Loucy (cell line): ENCODE data around the gene CENPF.

ENCODE experiments used
- H2AFZ ChIP-seq: fragments of 200-600 bp; sonication (generic); 2 replicates; pipeline ENCODE4 v1.6.0; 2016; ENCODE audit warnings: antibody characterized with exemption, mild to moderate bottlenecking, low read length, moderate library complexity
- H3F3A ChIP-seq: fragments of 200-600 bp; 2 replicates; pipeline ENCODE4 v1.6.0; 2016; ENCODE audit warnings: antibody characterized with exemption, low read depth, mild to moderate bottlenecking
- H3K27me3 ChIP-seq: fragments of 200-600 bp; sonication (generic); 2 replicates; pipeline ENCODE4 v1.6.1; 2014; ENCODE audit warnings: low read length, mild to moderate bottlenecking; ENCODE audit not compliant: insufficient read depth, poor library complexity, severe bottlenecking
- H3K36me3 ChIP-seq: fragments of 200-600 bp; sonication (generic); 2 replicates; pipeline ENCODE4 v1.6.1; 2016; ENCODE audit warnings: low read length; ENCODE audit not compliant: insufficient read depth
- H3K4me1 ChIP-seq: fragments of 200-600 bp; sonication (generic); 2 replicates; pipeline ENCODE4 v1.5.1; 2014; ENCODE audit warnings: low read length, mild to moderate bottlenecking; ENCODE audit not compliant: insufficient read depth, poor library complexity, severe bottlenecking
- H3K4me2 ChIP-seq: fragments of 200-600 bp; sonication (generic); 2 replicates; pipeline ENCODE4 v1.6.0; 2014; ENCODE audit warnings: antibody characterized with exemption, low read length, low read depth, mild to moderate bottlenecking; ENCODE audit not compliant: poor library complexity, severe bottlenecking
- H3K4me3 ChIP-seq: fragments of 200-600 bp; sonication (generic); 2 replicates; pipeline ENCODE4 v1.5.1; 2014; ENCODE audit warnings: low read length, mild to moderate bottlenecking, mixed read lengths; ENCODE audit not compliant: poor library complexity, severe bottlenecking
- H3K79me2 ChIP-seq: fragments of 200-600 bp; sonication (generic); 2 replicates; pipeline ENCODE4 v1.6.1; 2014; ENCODE audit warnings: low read length; ENCODE audit not compliant: insufficient read depth
- H3K9ac ChIP-seq: fragments of 200-600 bp; sonication (generic); 2 replicates; pipeline ENCODE4 v1.6.0; 2014; ENCODE audit warnings: mild to moderate bottlenecking, low read depth, low read length, moderate library complexity; ENCODE audit not compliant: poor library complexity, severe bottlenecking
- H3K9me2 ChIP-seq: fragments of 200-600 bp; sonication (generic); replicated peaks from 2 replicates; pipeline ENCODE4 v1.6.1; 2016; ENCODE audit warnings: low read depth, low read length, mixed read lengths
- H3K9me3 ChIP-seq: fragments of 200-600 bp; sonication (generic); 2 replicates; pipeline ENCODE4 v1.6.1; 2014; ENCODE audit warnings: mild to moderate bottlenecking, antibody characterized with exemption, low read length, low read depth; ENCODE audit not compliant: insufficient read depth
- H4K20me1 ChIP-seq: fragments of 200-600 bp; sonication (generic); 2 replicates; pipeline ENCODE4 v1.6.0; 2014; ENCODE audit warnings: antibody characterized with exemption, low read length, mild to moderate bottlenecking; ENCODE audit not compliant: insufficient read depth, poor library complexity, severe bottlenecking
- CTCF ChIP-seq: fragments of 200-600 bp; sonication (generic); conservative IDR thresholded peaks from 2 replicates; pipeline ENCODE4 v1.5.1; 2014; ENCODE audit warnings: mild to moderate bottlenecking, antibody characterized with exemption, low read length
- EZH2phosphoT487 ChIP-seq: fragments of 200-600 bp; IDR thresholded peaks from 2 replicates; pipeline ENCODE4 v1.6.1; 2018; ENCODE audit warnings: antibody characterized with exemption, mild to moderate bottlenecking, moderate library complexity, borderline replicate concordance

Gene CENPF

GRCh38 chr1:214641214-214641895, 38.4 kb downstream of the CENPF start:
- H2AFZ ChIP-seq = no peak overlapping the region
- H3K9ac ChIP-seq = no peak overlapping the region
- no peaks in the 10 kb centered on the region for H3F3A ChIP-seq
- no peaks in the 10 kb centered on the region for H3K9me3 ChIP-seq
- peaks cover 14% of the 10 kb centered on the region for H3K79me2 ChIP-seq
- H3K36me3 ChIP-seq = peaks cover 100% of the 10 kb centered on the region
- TF ChIP-seq CTCF = no peak
- TF ChIP-seq EZH2phosphoT487 = no peak
- H4K20me1 ChIP-seq = peaks cover 4% of the 10 kb centered on the region
- H3K27me3 ChIP-seq = no peaks in the 10 kb centered on the region
- H3K9me2 ChIP-seq = no peaks in the 10 kb centered on the region
- no peaks in the 10 kb centered on the region for H3K4me1 ChIP-seq
- H3K4me3 ChIP-seq = no peak overlapping the region
- H3K4me2 ChIP-seq = no peak overlapping the region

GRCh38 chr1:214643030-214643429, 40.0 kb downstream of the CENPF start:
- Histone ChIP-seq H3K4me3 (no peak overlapping the region), H3F3A (no peaks in the 10 kb centered on the region), H3K79me2 (no peaks in the 10 kb centered on the region), H3K9me3 (no peaks in the 10 kb centered on the region), H3K27me3 (no peaks in the 10 kb centered on the region), H3K9ac (no peak overlapping the region), H2AFZ (no peak overlapping the region), H3K4me1 (no peaks in the 10 kb centered on the region), H3K36me3 (peaks cover 100% of the 10 kb centered on the region), H3K4me2 (no peak overlapping the region), H4K20me1 (no peaks in the 10 kb centered on the region), H3K9me2 (no peaks in the 10 kb centered on the region)
- TF ChIP-seq EZH2phosphoT487 = no peak
- TF ChIP-seq CTCF = no peak

GRCh38 chr1:214645712-214646111, 42.7 kb downstream of the CENPF start:
- H3K36me3 ChIP-seq = peaks cover 100% of the 10 kb centered on the region
- H3K27me3 ChIP-seq = no peaks in the 10 kb centered on the region
- no peak for TF ChIP-seq CTCF
- TF ChIP-seq EZH2phosphoT487 = no peak
- no peaks in the 10 kb centered on the region for H4K20me1 ChIP-seq
- no peaks in the 10 kb centered on the region for H3K79me2 ChIP-seq
- H3K9ac ChIP-seq = no peak overlapping the region
- H3K4me3 ChIP-seq = no peak overlapping the region
- no peak overlapping the region for H2AFZ ChIP-seq
- no peaks in the 10 kb centered on the region for H3K4me1 ChIP-seq
- no peak overlapping the region for H3K4me2 ChIP-seq
- H3K9me3 ChIP-seq = no peaks in the 10 kb centered on the region
- H3F3A ChIP-seq = no peaks in the 10 kb centered on the region
- no peaks in the 10 kb centered on the region for H3K9me2 ChIP-seq
